IMR-90 (cell line): ENCODE measurements around the gene PMEPA1. TPM values are rescaled to one million over a fixed set of nuclear protein-coding genes. Genes with fewer than 3 reads are reported as not detected.
"Not testable (repeated sequence)": the region's sequence is repeated elsewhere in the genome, so short reads cannot be mapped to it uniquely, and the experiment has no call there.

Experiments used
- ATAC-seq: fragments of 200-7000 bp; cut with Tn5 transposase; 2 replicates; pipeline ENCODE4 v1.9.1; 2020; ENCODE audit warnings: low read depth, mild to moderate bottlenecking, moderate library complexity
- BruUV-seq: library from RNA; stranded (reverse); fragments of 400-500 nt; replicated peaks from 2 replicates; lab custom pipeline; 2021; lab: Mats Ljungman, UMichigan
- CTCF ChIA-PET: fragments of 300-600 bp; formaldehyde crosslinking; extraction: SDS; loops from one replicate; lab custom pipeline; 2021; ENCODE audit warnings: antibody characterized with exemption; lab: Yijun Ruan, JAX
- POLR2A ChIA-PET: fragments of 300-600 bp; sonication (Branson Sonifier 250); formaldehyde crosslinking; loops from one replicate; lab custom pipeline; 2022; ENCODE audit warnings: antibody characterized with exemption; ENCODE audit not compliant: unreplicated experiment; lab: Charles Lee
- DNase-seq: peaks from one replicate; pipeline ENCODE4 v3.0.0; 2013
- H2AFZ ChIP-seq: replicated peaks from 2 replicates; pipeline ENCODE3; 2013; ENCODE audit warnings: low read length, mild to moderate bottlenecking; ENCODE audit not compliant: poor library complexity
- H2AK5ac ChIP-seq: 2 replicates; pipeline ENCODE4 v1.6.1; 2013; ENCODE audit warnings: low read depth, low read length, inconsistent platforms
- H2AK9ac ChIP-seq: replicated peaks from 2 replicates; pipeline ENCODE3; 2013; ENCODE audit warnings: mild to moderate bottlenecking, low read depth, low read length, moderate library complexity; ENCODE audit not compliant: poor library complexity
- H2BK120ac ChIP-seq: 2 replicates; pipeline ENCODE4 v1.6.1; 2013; ENCODE audit warnings: low read depth, low read length, inconsistent platforms
- H2BK15ac ChIP-seq: 3 replicates; pipeline ENCODE4 v1.6.1; 2013; ENCODE audit warnings: low read depth, low read length, inconsistent platforms
- H2BK20ac ChIP-seq: 2 replicates; pipeline ENCODE4 v1.6.1; 2013; ENCODE audit warnings: low read depth, mild to moderate bottlenecking, inconsistent platforms, low read length, moderate library complexity
- H2BK5ac ChIP-seq: 2 replicates; pipeline ENCODE4 v1.6.1; 2013; ENCODE audit warnings: mild to moderate bottlenecking, low read depth, low read length, inconsistent platforms; ENCODE audit not compliant: poor library complexity, severe bottlenecking
- H3K14ac ChIP-seq: replicated peaks from 2 replicates; pipeline ENCODE4 v1.6.1; 2013; ENCODE audit warnings: low read depth, low read length, inconsistent platforms
- H3K18ac ChIP-seq: 2 replicates; pipeline ENCODE4 v1.6.1; 2013; ENCODE audit warnings: low read depth, low read length, control low read depth
- H3K23ac ChIP-seq: 2 replicates; pipeline ENCODE4 v1.6.1; 2013; ENCODE audit warnings: low read depth, low read length, inconsistent platforms
- H3K27ac ChIP-seq: 2 replicates; pipeline ENCODE4 v1.5.1; 2013; ENCODE audit warnings: mild to moderate bottlenecking, control low read depth, low read length; ENCODE audit not compliant: insufficient read depth
- H3K27me3 ChIP-seq: 2 replicates; pipeline ENCODE4 v1.6.1; 2013; ENCODE audit warnings: low read length; ENCODE audit not compliant: control insufficient read depth, insufficient read depth
- H3K36me3 ChIP-seq: 2 replicates; pipeline ENCODE4 v1.6.1; 2013; ENCODE audit warnings: low read length, mixed read lengths; ENCODE audit not compliant: control insufficient read depth, insufficient read depth
- H3K4ac ChIP-seq: 2 replicates; pipeline ENCODE4 v1.6.1; 2013; ENCODE audit warnings: low read depth, low read length, inconsistent platforms
- H3K4me1 ChIP-seq: 2 replicates; pipeline ENCODE4 v1.6.1; 2013; ENCODE audit warnings: low read length, mixed read lengths; ENCODE audit not compliant: control insufficient read depth, insufficient read depth
- H3K4me2 ChIP-seq: 2 replicates; pipeline ENCODE4 v1.6.1; 2013; ENCODE audit warnings: low read depth, mild to moderate bottlenecking, control low read depth, low read length, moderate library complexity
- H3K4me3 ChIP-seq: 2 replicates; pipeline ENCODE4 v1.5.1; 2013; ENCODE audit warnings: low read depth, mild to moderate bottlenecking, control low read depth, low read length, moderate library complexity; ENCODE audit not compliant: insufficient read depth
- H3K56ac ChIP-seq: 2 replicates; pipeline ENCODE4 v1.6.1; 2013; ENCODE audit warnings: low read length, inconsistent platforms; ENCODE audit not compliant: insufficient read depth; ENCODE audit errors: extremely low read depth
- H3K79me1 ChIP-seq, 2 experiments: 2 replicates each; pipeline ENCODE4 v1.6.1; 2013; ENCODE audit warnings: low read length in 2 of 2, inconsistent platforms in 1 of 2, low read depth in 1 of 2
- H3K9ac ChIP-seq: 2 replicates; pipeline ENCODE4 v1.6.1; 2013; ENCODE audit warnings: low read depth, low read length, control low read depth
- H3K9me1 ChIP-seq: 2 replicates; pipeline ENCODE4 v1.6.1; 2013; ENCODE audit warnings: low read length, inconsistent platforms; ENCODE audit not compliant: insufficient read depth
- H3K9me3 ChIP-seq: 2 replicates; pipeline ENCODE4 v1.6.1; 2013; ENCODE audit warnings: low read length; ENCODE audit not compliant: control insufficient read depth, insufficient read depth
- H4K20me1 ChIP-seq: 2 replicates; pipeline ENCODE4 v1.6.1; 2013; ENCODE audit warnings: low read length, inconsistent platforms; ENCODE audit not compliant: insufficient read depth
- H4K5ac ChIP-seq: 2 replicates; pipeline ENCODE4 v1.6.1; 2013; ENCODE audit warnings: mild to moderate bottlenecking, low read depth, low read length, control low read depth
- H4K8ac ChIP-seq, 2 experiments: 2 replicates each; pipeline ENCODE4 v1.6.1; 2013; ENCODE audit warnings: low read depth in 2 of 2, low read length in 2 of 2, control low read depth in 1 of 2, inconsistent platforms in 1 of 2
- H4K91ac ChIP-seq: 2 replicates; pipeline ENCODE4 v1.6.1; 2013; ENCODE audit warnings: low read depth, low read length, inconsistent platforms; ENCODE audit not compliant: insufficient read depth
- WGBS, 2 experiments: methylation state at CpG; one replicate each; pipeline versions ENCODE4 v1.1.5 to v1.1.7; 2013; ENCODE audit warnings: missing lambda C conversion rate in 2 of 2; ENCODE audit not compliant: insufficient read length in 1 of 2; ENCODE audit errors: extremely low coverage in 2 of 2; 5-methylcytosine and 5-hydroxymethylcytosine counted together
- dilution Hi-C: fragments of 300-500 bp; cut with HindIII; formaldehyde crosslinking; loops from one replicate; pipeline ENCODE4 v1.14.3; 2018; ENCODE audit warnings: low sequenced_read_pairs; ENCODE audit not compliant: unreplicated experiment
- in situ Hi-C: fragments of 300-500 bp; cut with MboI; formaldehyde crosslinking; loops from 3 replicates; pipeline ENCODE4 v1.14.3; 2019; ENCODE audit warnings: low sequenced_read_pairs, inconsistent platforms, mixed read lengths
- intact Hi-C: fragments of 100-400 bp; cut with micrococcal nuclease; formaldehyde crosslinking; loops from 2 replicates; pipeline ENCODE4 v1.10.0; 2022
- polyA plus RNA-seq, 3 experiments: library from polyadenylated mRNA; depleted of rRNA; stranded (reverse); fragments of >200 nt; gene quantifications; 2 replicates each; pipeline ENCODE4 v1.2.3, GENCODE V29; 2012; ENCODE audit warnings: low replicate concordance in 1 of 3
- total RNA-seq: library from RNA; depleted of rRNA; stranded (reverse); fragments of >200 nt; gene quantifications from 2 replicates; pipeline ENCODE4 v1.2.3, GENCODE V29; 2012

PMEPA1 gene
- total and polyA plus RNA-seq, 2 of the 4 experiments (the other 2 are of a cell fraction), result 2.0 to 6.9 TPM

DNA sequence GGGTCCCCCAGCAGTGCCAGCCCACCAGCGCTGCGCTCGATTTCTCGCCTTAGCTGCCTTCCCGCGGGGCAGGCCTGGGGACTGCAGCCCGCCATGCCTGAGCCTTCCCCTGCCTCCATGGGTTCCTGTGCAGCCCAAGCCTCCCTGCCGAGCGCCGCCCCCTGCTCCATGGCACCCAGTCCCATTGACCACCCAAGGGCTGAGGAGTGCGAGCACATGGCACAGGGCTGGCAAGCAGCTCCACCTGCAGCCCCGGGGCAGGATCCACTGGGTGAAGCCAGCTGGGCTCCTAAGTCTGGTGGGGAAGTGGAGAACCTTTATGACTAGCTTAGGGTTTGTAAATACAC lies 80.9 kb downstream of the PMEPA1 start:
- H2AK5ac ChIP-seq, H4K20me1 ChIP-seq, in situ Hi-C loops, H2AFZ ChIP-seq, H3K9me1 ChIP-seq, H2AK9ac ChIP-seq, H4K91ac ChIP-seq, H3K56ac ChIP-seq, BruUV-seq, H3K4me3 ChIP-seq, dilution Hi-C loops, H3K36me3 ChIP-seq, H4K5ac ChIP-seq, H2BK5ac ChIP-seq, H3K9me3 ChIP-seq, H2BK20ac ChIP-seq, ATAC-seq, H3K27ac ChIP-seq, H3K4ac ChIP-seq, H3K4me2 ChIP-seq, CTCF ChIA-PET, H3K18ac ChIP-seq, H2BK120ac ChIP-seq, H2BK15ac ChIP-seq, H3K4me1 ChIP-seq, DNase-seq, H3K27me3 ChIP-seq, H3K9ac ChIP-seq, H4K8ac ChIP-seq, H3K79me1 ChIP-seq, H3K23ac ChIP-seq, POLR2A ChIA-PET, intact Hi-C loops, H3K14ac ChIP-seq: not testable (repeated sequence)
- WGBS, 2 experiments, result 100% methylated on average over 3 of the region's 12 CpGs; no CpG with 5 or more reads in 1 of the 2 experiments
